Bronchial epithelial cell (primary cell): ENCODE measurements around the gene MAST4. TPM values are rescaled to one million over a fixed set of nuclear protein-coding genes. Genes with fewer than 3 reads are reported as not detected.
A peak's percentile ranks its signal among the peaks of the same experiment; 100 is the strongest.

Experiments
- DNase-seq: peaks from one replicate; pipeline ENCODE4 v3.0.0-alpha.2; 2010; ENCODE audit warnings: low read depth
- FAIRE-seq: peaks from 2 replicates; lab custom pipeline; 2011; peaks lifted over from hg19 to GRCh38; lab: Jason Lieb, UNC
- H3K27me3 ChIP-seq: 2 replicates; pipeline ENCODE4 v1.5.1; 2011; ENCODE audit warnings: low read length; ENCODE audit not compliant: control insufficient read depth, insufficient read depth
- H3K36me3 ChIP-seq: 2 replicates; pipeline ENCODE4 v1.5.1; 2011; ENCODE audit warnings: low read length; ENCODE audit not compliant: control insufficient read depth, insufficient read depth
- H3K4me3 ChIP-seq: 2 replicates; pipeline ENCODE4 v1.5.1; 2011; ENCODE audit warnings: mild to moderate bottlenecking, low read depth, low read length, control low read depth
- CTCF ChIP-seq: IDR thresholded peaks from 2 replicates; pipeline ENCODE4 v1.5.1; 2011; ENCODE audit warnings: mild to moderate bottlenecking, moderate library complexity, low read length, control low read depth, inconsistent platforms; ENCODE audit not compliant: insufficient read depth, severe bottlenecking
- total RNA-seq: library from RNA; depleted of rRNA; stranded (reverse); fragments of >200 nt; gene quantifications from 2 replicates; pipeline ENCODE4 v1.2.1, GENCODE V29; 2014

MAST4 gene
- total RNA-seq, 1 donor from 2014 or later = 10.3 TPM

DNA sequence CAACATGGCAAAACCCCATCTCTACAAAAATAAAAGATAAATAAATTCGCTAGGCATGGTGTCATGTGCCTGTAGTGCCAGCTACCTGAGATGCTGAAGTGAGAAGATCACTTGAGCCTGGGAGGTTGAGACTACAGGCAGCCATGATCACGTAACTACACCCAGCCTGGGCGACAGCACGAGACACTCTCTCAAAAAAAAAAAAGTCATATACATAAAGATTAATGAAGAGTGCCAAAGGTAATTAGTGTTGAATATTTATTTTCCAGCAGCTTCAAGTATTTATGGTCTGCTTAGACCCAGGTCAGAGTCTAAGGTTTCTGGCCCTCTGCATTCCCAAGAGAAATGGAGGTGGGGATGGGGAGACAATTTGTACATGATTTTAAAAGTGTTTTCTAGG lies 432.7 kb downstream of the MAST4 start:
- FAIRE-seq = no peak
- TF ChIP-seq CTCF = no peak
- peaks cover 2% of the 10 kb centered on the region for H3K36me3 ChIP-seq

GRCh38 chr5:67029481-67029880 lies 433.3 kb downstream of the MAST4 start:
- Histone ChIP-seq H3K4me3 (no peak overlapping the region), H3K36me3 (peaks cover 2% of the 10 kb centered on the region), H3K27me3 (no peaks in the 10 kb centered on the region)
- no peak for TF ChIP-seq CTCF
- DNase-seq (no peak), FAIRE-seq (no peak)

More for the DNA sequence above, 432.7 kb downstream of the MAST4 start:
- Histone ChIP-seq H3K4me3 (no peak overlapping the region), H3K27me3 (no peaks in the 10 kb centered on the region)
- no peak for DNase-seq

DNA sequence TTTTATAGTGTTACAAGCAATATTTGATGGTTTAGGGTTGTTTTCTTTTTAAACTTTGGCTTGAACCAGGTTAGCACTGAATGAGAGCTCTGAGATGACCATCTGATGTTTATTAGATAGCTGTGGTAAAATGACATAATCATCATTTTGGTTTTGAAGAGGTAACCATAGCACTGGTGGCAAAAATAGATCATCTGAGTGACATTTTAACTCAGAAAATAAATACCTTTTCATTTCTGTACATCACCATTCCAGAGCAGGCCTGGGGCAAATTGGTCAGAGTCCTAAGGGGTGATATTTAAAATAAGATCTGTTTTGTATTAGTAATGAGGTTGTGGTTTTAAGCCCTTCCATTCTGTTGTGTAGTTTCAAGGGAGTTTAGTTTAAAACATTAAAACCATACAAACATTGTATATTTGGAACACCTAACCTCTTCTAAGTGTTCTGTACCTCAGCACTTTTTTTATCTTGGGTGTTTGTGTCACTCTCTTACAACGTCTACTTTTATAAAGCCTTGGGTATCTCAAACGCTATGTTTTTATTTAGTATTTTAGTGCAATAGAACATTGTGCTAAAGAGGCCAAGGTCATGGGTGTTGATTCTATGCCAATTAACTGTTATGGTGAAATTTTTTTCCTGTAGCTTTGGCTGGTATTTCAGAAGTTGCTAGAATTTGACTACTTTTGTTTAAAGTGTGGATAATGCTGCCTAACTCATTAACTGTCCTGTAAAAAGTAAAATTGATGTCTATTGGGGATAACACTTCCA lies 434.3 kb downstream of the MAST4 start:
- DNase-seq = no peak
- no peak for FAIRE-seq
- no peaks in the 10 kb centered on the region for H3K27me3 ChIP-seq
- H3K4me3 ChIP-seq = no peak overlapping the region
- peaks cover 5% of the 10 kb centered on the region for H3K36me3 ChIP-seq
- no peak for TF ChIP-seq CTCF

- FAIRE-seq = no peak
- no peak for DNase-seq
- peaks cover 6% of the 10 kb centered on the region for H3K36me3 ChIP-seq
- no peaks in the 10 kb centered on the region for H3K27me3 ChIP-seq
- no peak for TF ChIP-seq CTCF
- H3K4me3 ChIP-seq = no peak overlapping the region
These were observed 434.9 kb downstream of the MAST4 start for GRCh38 chr5:67031057-67031443.

DNA sequence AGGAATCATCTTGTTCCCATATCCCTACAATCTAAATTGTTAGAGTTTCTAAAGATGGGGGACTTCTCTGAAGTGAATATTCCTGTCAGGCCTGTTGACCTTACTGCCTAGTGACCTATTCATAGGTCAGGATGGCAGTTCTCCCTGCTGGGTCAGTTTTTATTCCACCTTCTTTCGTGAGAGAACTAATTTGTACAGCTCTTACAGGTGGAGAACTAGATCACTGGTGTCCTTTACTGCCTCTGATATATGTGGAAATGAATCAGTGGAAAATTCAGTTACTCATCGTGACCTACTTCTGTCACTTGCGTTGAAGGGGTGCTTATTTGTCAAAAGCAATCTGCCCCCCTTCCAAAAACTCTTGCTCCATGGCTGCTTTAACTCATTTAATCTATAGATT lies 435.5 kb downstream of the MAST4 start:
- FAIRE-seq (peak; percentile 50), DNase-seq (no peak)
- H3K4me3 ChIP-seq = no peak overlapping the region
- no peaks in the 10 kb centered on the region for H3K27me3 ChIP-seq
- no peak for TF ChIP-seq CTCF
- H3K36me3 ChIP-seq = peaks cover 6% of the 10 kb centered on the region
